GM12878 (cell line): ENCODE data around the gene MAN2B1. TPM values are rescaled to one million over a fixed set of nuclear protein-coding genes. Genes with fewer than 3 reads are reported as not detected.
"Not testable (repeated sequence)": the region's sequence is repeated elsewhere in the genome, so short reads cannot be mapped to it uniquely, and the experiment has no call there.

ENCODE experiments used
- ATAC-seq: fragments of 200-7000 bp; cut with Tn5 transposase; 3 replicates; pipeline ENCODE4 v1.9.1; 2020; ENCODE audit warnings: mild to moderate bottlenecking, moderate library complexity
- BruUV-seq: library from RNA; stranded (reverse); fragments of 400-500 nt; replicated peaks from 2 replicates; lab custom pipeline; 2021; lab: Mats Ljungman, UMichigan
- CTCF ChIA-PET: fragments of 300-600 bp; sonication (Branson Sonifier 250); formaldehyde crosslinking; extraction: SDS; loops from one replicate; lab custom pipeline; 2021; ENCODE audit warnings: inconsistent platforms; lab: Yijun Ruan, JAX
- POLR2A ChIA-PET: fragments of 350-600 bp; formaldehyde crosslinking; extraction: SDS; loops from one replicate; lab custom pipeline; 2021; ENCODE audit warnings: inconsistent platforms; lab: Charles Lee
- RAD21 ChIA-PET: fragments of 300-600 bp; sonication (Branson Sonifier 250); formaldehyde crosslinking; loops from one replicate; lab custom pipeline; 2023; ENCODE audit warnings: antibody characterized with exemption; ENCODE audit not compliant: unreplicated experiment; lab: Charles Lee
- SMC1A ChIA-PET: fragments of 300-600 bp; sonication (Branson Sonifier 250); formaldehyde crosslinking; loops from one replicate; lab custom pipeline; 2023; ENCODE audit not compliant: unreplicated experiment, uncharacterized antibody; lab: Charles Lee
- DNase-seq: peaks from one replicate; pipeline ENCODE4 v3.0.0-alpha.2; 2011; ENCODE audit warnings: low read depth, low spot score
- FAIRE-seq: peaks from 3 replicates; lab custom pipeline; 2011; peaks lifted over from hg19 to GRCh38; lab: Jason Lieb, UNC
- H2AFZ ChIP-seq: 2 replicates; pipeline ENCODE4 v1.6.0; 2011; ENCODE audit warnings: low read depth, low read length, control low read depth; ENCODE audit not compliant: control insufficient read depth
- H3K27ac ChIP-seq: 2 replicates; pipeline ENCODE4 v1.5.1; 2011; ENCODE audit warnings: control low read depth; ENCODE audit not compliant: control insufficient read depth, insufficient read depth
- H3K27me3 ChIP-seq, 2 experiments: replicated peaks in 1 of 2; 2 replicates each; pipeline versions ENCODE4 v1.6.0 to v1.6.1; 2011; ENCODE audit warnings: low read length in 1 of 2; ENCODE audit not compliant: control insufficient read depth in 2 of 2, insufficient read depth in 2 of 2
- H3K36me3 ChIP-seq, 2 experiments: 2 replicates each; pipeline ENCODE4 v1.5.1; 2011; ENCODE audit warnings: low read length in 1 of 2; ENCODE audit not compliant: control insufficient read depth in 2 of 2, insufficient read depth in 2 of 2
- H3K4me1 ChIP-seq: 2 replicates; pipeline ENCODE4 v1.6.1; 2011; ENCODE audit warnings: mild to moderate bottlenecking, low read length, moderate library complexity, mixed read lengths; ENCODE audit not compliant: control insufficient read depth, insufficient read depth
- H3K4me2 ChIP-seq: 2 replicates; pipeline ENCODE4 v1.6.0; 2011; ENCODE audit warnings: control low read depth; ENCODE audit not compliant: control insufficient read depth, insufficient read depth
- H3K4me3 ChIP-seq: fragments of 200-600 bp; sonication (generic); 2 replicates; pipeline ENCODE4 v1.5.1; 2016
- H3K79me2 ChIP-seq: 2 replicates; pipeline ENCODE4 v1.6.0; 2011; ENCODE audit warnings: low read length; ENCODE audit not compliant: control insufficient read depth, insufficient read depth
- H3K9ac ChIP-seq: 2 replicates; pipeline ENCODE4 v1.8.0; 2011; ENCODE audit warnings: low read length, control low read depth, mixed read lengths; ENCODE audit not compliant: control insufficient read depth, insufficient read depth
- H3K9me3 ChIP-seq: replicated peaks from 3 replicates; pipeline ENCODE4 v1.5.1; 2011; ENCODE audit warnings: mild to moderate bottlenecking, low read length; ENCODE audit not compliant: control insufficient read depth, insufficient read depth
- H4K20me1 ChIP-seq: 2 replicates; pipeline ENCODE4 v1.6.0; 2011; ENCODE audit not compliant: control insufficient read depth, insufficient read depth
- BHLHE40 ChIP-seq, 2 experiments: fragments of 450-650 bp in 1 of 2; IDR thresholded peaks; 2 replicates each; pipeline ENCODE4 v1.6.1; 2011 to 2017; ENCODE audit warnings: low read depth in 2 of 2, borderline replicate concordance in 1 of 2, improper control_type of control experiment in 1 of 2, low read length in 1 of 2, mild to moderate bottlenecking in 1 of 2
- CEBPB ChIP-seq, 2 experiments: fragments of 150-350 bp in 1 of 2; IDR thresholded peaks; 2 replicates each; pipeline ENCODE4 v1.6.1; 2012 to 2014; ENCODE audit warnings: low read depth in 2 of 2, low read length in 2 of 2, borderline replicate concordance in 1 of 2, inconsistent platforms in 1 of 2
- FOXK2 ChIP-seq: fragments of 450-650 bp; IDR thresholded peaks from 2 replicates; pipeline ENCODE4 v1.6.1; 2017; ENCODE audit warnings: mild to moderate bottlenecking, moderate library complexity
- HDGF ChIP-seq: fragments of 450-650 bp; IDR thresholded peaks from 2 replicates; pipeline ENCODE4 v1.6.1; 2016; ENCODE audit warnings: antibody characterized with exemption
- NR2C2 ChIP-seq: IDR thresholded peaks from 2 replicates; pipeline ENCODE4 v1.6.1; 2011; ENCODE audit warnings: borderline replicate concordance, low read depth; ENCODE audit not compliant: control insufficient read depth, insufficient read length
- TARDBP ChIP-seq: IDR thresholded peaks from 2 replicates; pipeline ENCODE4 v1.6.1; 2016; ENCODE audit warnings: borderline replicate concordance
- WGBS: methylation state at CpG from one replicate; pipeline ENCODE4 v1.1.6; 2016; ENCODE audit warnings: low lambda C conversion rate; ENCODE audit not compliant: insufficient replicate concordance, insufficient coverage; ENCODE audit errors: missing lambda C conversion rate; 5-methylcytosine and 5-hydroxymethylcytosine counted together
- in situ Hi-C: fragments of 300-500 bp; cut with MboI; formaldehyde crosslinking; loops from 9 replicates; pipeline ENCODE4 v1.14.3; 2018; ENCODE audit warnings: mixed read lengths
- intact Hi-C: fragments of 100-400 bp; cut with micrococcal nuclease; formaldehyde crosslinking; loops from one replicate; pipeline ENCODE4 v1.14.2; 2022; ENCODE audit not compliant: unreplicated experiment
- polyA plus RNA-seq, 11 experiments: library from polyadenylated mRNA; depleted of rRNA in 4 of 11; unstranded in 6 of 11; stranded (reverse) in 5 of 11; fragments of >200 nt; fragmentation: Nextera tagmentation in 4 of 11; fragmentation: Illumina TruSeq in 1 of 11; extraction: Ambion mirVana in 4 of 11; extraction: Trizol in 1 of 11; gene quantifications; 1 replicate in 1 of 11; 2 replicates in 10 of 11; pipeline versions ENCODE4 v1.2.1 to v1.2.3, GENCODE V29; 2011 to 2016; ENCODE audit warnings: inconsistent platforms in 2 of 11, missing spikeins in 2 of 11, low read depth in 1 of 11
- total RNA-seq, 4 experiments: library from RNA; depleted of rRNA in 3 of 4; stranded (reverse); fragments of >200 nt in 3 of 4; fragmentation: Illumina TruSeq in 1 of 4; extraction: Trizol in 1 of 4; gene quantifications; 2 replicates each; pipeline versions ENCODE4 v1.2.1 to v1.2.3, GENCODE V29; 2013 to 2021

Gene MAN2B1
- total and polyA plus RNA-seq, 10 of the 15 experiments (the other 5 are each of a cell fraction or from before 2014, with no cell fraction given): 7.6 to 224 (median 81.4) TPM

DNA sequence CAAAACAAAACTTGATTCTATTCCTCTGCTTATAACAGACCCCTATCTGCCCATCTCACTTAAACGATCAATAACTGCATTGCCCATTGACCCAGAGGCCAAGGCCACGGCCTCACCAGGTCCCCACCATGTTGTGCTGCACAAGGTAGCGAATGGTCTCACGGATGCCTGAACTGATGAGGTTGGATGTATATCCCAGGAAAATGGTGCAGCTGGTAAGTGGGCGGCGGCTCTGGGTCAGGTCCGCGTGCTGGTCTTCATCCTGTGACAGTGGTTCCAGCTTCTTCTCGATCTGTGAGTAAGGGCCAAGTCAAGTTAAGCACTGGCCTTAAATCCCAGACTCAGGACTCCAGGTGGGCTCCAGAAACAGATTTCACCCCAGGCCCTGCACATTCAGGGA, 13.5 kb upstream of the MAN2B1 start:
- H3K36me3 ChIP-seq: peaks cover 23 to 26% of the 10 kb centered on the region in 2 experiments

DNA sequence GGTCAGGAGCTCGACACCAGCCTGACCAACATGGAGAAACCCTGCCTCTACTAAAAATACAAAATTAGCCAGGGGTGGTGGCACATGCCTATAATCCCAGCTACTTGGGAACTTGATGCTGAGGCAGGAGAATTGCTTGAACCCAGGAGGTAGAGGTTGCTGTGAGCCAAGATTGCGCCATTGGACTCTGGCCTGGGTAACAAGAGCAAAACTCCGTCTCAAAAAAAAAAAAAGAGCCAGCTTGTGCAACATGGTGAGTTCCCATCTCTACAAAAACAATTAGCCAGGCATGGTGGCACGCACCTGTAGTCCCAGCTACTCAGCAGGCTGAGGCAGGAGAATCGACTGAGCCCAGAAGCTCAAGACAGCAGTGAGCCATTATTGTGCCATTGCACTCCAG, 11.5 kb upstream of the MAN2B1 start:
- POLR2A ChIA-PET: interaction anchor here (0.6 to 1.4 kb wide), 2 partner anchors 9 to 18 kb away, joined by 3 to 4 read pairs; partner anchors contain the start of gene FBXW9
- H3K9me3 ChIP-seq, intact Hi-C loops, H3K4me1 ChIP-seq, H3K9ac ChIP-seq, H3K4me3 ChIP-seq, H4K20me1 ChIP-seq, H3K27me3 ChIP-seq, H3K27ac ChIP-seq, H3K79me2 ChIP-seq, H2AFZ ChIP-seq, in situ Hi-C loops, ATAC-seq, DNase-seq, RAD21 ChIA-PET, H3K4me2 ChIP-seq, BruUV-seq, FAIRE-seq: not testable (repeated sequence)
- SMC1A ChIA-PET: interaction anchor here (0.6 to 1.5 kb wide), 2 partner anchors 17 to 45 kb away, joined by 3 read pairs; no protein-coding TSS in a partner anchor
- CTCF ChIA-PET: interaction anchor here (0.8 to 2.8 kb wide), 15 partner anchors 12 to 186 kb away, joined by 3 to 13 read pairs (median 5); partner anchors contain the start of genes MAN2B1, TRIR, WDR83 and ZNF490
- peaks cover 29 to 31% of the 10 kb centered on the region in 2 experiments for H3K36me3 ChIP-seq
- WGBS: 99% methylated on average over 5 of the region's 5 CpGs

More for the DNA sequence above, 13.5 kb upstream of the MAN2B1 start:
- ATAC-seq: no peak
- H3K4me2 ChIP-seq: peak overlapping the region; percentile 56; the same call in 1 of the 2 replicates
- WGBS: 93% methylated on average over 9 of the region's 9 CpGs
- H2AFZ ChIP-seq: no peak overlapping the region
- TF ChIP-seq CEBPB (IDR thresholded peaks at IDR 0.05; ENCODE audit: borderline replicate concordance in 1 of 2, low read depth in 2 of 2, low read length in 2 of 2): no peak
- no peak for TF ChIP-seq HDGF
- no peak for TF ChIP-seq BHLHE40 (IDR thresholded peaks at IDR 0.05; ENCODE audit: borderline replicate concordance in 1 of 2, low read depth in 2 of 2, low read length in 1 of 2)
- TF ChIP-seq NR2C2: no peak
- no peak for TF ChIP-seq FOXK2
- TF ChIP-seq TARDBP: no peak
- TF ChIP-seq, all 136 proteins: peak for 0
- DNase-seq: no peak
- H3K27ac ChIP-seq: no peak overlapping the region
- POLR2A ChIA-PET: no interaction called here
- H3K4me1 ChIP-seq: peaks cover 4% of the 10 kb centered on the region; the same call in 1 of the 2 replicates
- H3K9me3 ChIP-seq: no peaks in the 10 kb centered on the region
- in situ Hi-C loops: no loop called here
- peak overlapping the region; percentile 99; the same call in 1 of the 2 replicates for H3K4me3 ChIP-seq
- FAIRE-seq: no peak
- no peak overlapping the region for H3K9ac ChIP-seq
- no TSS peak for BruUV-seq
- intact Hi-C loops: no loop called here
- RAD21 ChIA-PET: no interaction called here
- H3K79me2 ChIP-seq: peaks cover 9% of the 10 kb centered on the region
- no peaks in the 10 kb centered on the region; the same call in 1 of the 2 replicates for H4K20me1 ChIP-seq
- CTCF ChIA-PET: interaction anchor here (1.2 to 1.5 kb wide), 2 partner anchors 40 to 116 kb away, joined by 3 read pairs; no protein-coding TSS in a partner anchor
- no peaks in the 10 kb centered on the region for H3K27me3 ChIP-seq
- SMC1A ChIA-PET: interaction anchor here (0.9 kb wide), 1 partner anchor 52 kb away, joined by 3 read pairs; no protein-coding TSS in a partner anchor
